K562 (cell line): ENCODE measurements around the gene ZNF586.

Experiments used
- CCNT2 ChIP-seq: IDR thresholded peaks from 2 replicates; pipeline ENCODE4 v1.6.1; 2011; ENCODE audit warnings: borderline replicate concordance, low read depth, mild to moderate bottlenecking, moderate library complexity, mixed read lengths, low read length; ENCODE audit not compliant: insufficient read length; ENCODE audit errors: extremely low read depth
- CEBPB ChIP-seq: fragments of 450-650 bp; IDR thresholded peaks from 2 replicates; pipeline ENCODE4 v1.6.1; 2016; ENCODE audit warnings: missing genetic modification characterization, missing compliant biosample characterization
- FOXK2 ChIP-seq, 2 experiments: fragments of 450-650 bp; IDR thresholded peaks in 1 of 2; conservative IDR thresholded peaks in 1 of 2; 2 replicates each; pipeline ENCODE4 v1.6.1; 2016; ENCODE audit warnings: low read depth in 2 of 2, mild to moderate bottlenecking in 1 of 2
- HNRNPL ChIP-seq: fragments of 200-400 bp; formaldehyde crosslinking; IDR thresholded peaks from 2 replicates; pipeline ENCODE4 v1.6.1; 2017; ENCODE audit warnings: low read depth, mild to moderate bottlenecking, low read length
- NFYB ChIP-seq: IDR thresholded peaks from 2 replicates; pipeline ENCODE4 v1.6.1; 2011; ENCODE audit warnings: mild to moderate bottlenecking, moderate library complexity; ENCODE audit not compliant: insufficient read length; ENCODE audit errors: extremely low read depth
- NR2F6 ChIP-seq: fragments of 450-650 bp; formaldehyde crosslinking; IDR thresholded peaks from 2 replicates; pipeline ENCODE4 v1.4.0; 2020; ENCODE audit warnings: mild to moderate bottlenecking
- POLR2A ChIP-seq: fragments of 450-650 bp; conservative IDR thresholded peaks from 2 replicates; pipeline ENCODE4 v1.6.1; 2016
- POLR3A ChIP-seq: IDR thresholded peaks from 2 replicates; pipeline ENCODE4 v1.6.1; 2011; ENCODE audit warnings: borderline replicate concordance, mild to moderate bottlenecking, moderate library complexity; ENCODE audit not compliant: insufficient read length, insufficient read depth; ENCODE audit errors: extremely low read depth
- TAF1 ChIP-seq: IDR thresholded peaks from 2 replicates; pipeline ENCODE4 v1.6.1; 2011; ENCODE audit warnings: mild to moderate bottlenecking, low read length, moderate library complexity; ENCODE audit not compliant: insufficient read depth, control insufficient read depth, severe bottlenecking; ENCODE audit errors: extremely low read depth
- YY1 ChIP-seq, 3 experiments: IDR thresholded peaks; 2 replicates each; pipeline ENCODE4 v1.6.1; 2011; ENCODE audit warnings: low read length in 2 of 3, mild to moderate bottlenecking in 2 of 3, moderate library complexity in 2 of 3, borderline replicate concordance in 1 of 3, control low read depth in 1 of 3, low read depth in 1 of 3; ENCODE audit not compliant: insufficient read depth in 3 of 3, insufficient replicate concordance in 2 of 3, control insufficient read depth in 1 of 3, insufficient read length in 1 of 3; ENCODE audit errors: extremely low read depth in 1 of 3
- TF ChIP-seq, protein P1 (sequence below), 3 experiments: IDR thresholded peaks in 2 of 3; conservative IDR thresholded peaks in 1 of 3; 2 replicates each; pipeline ENCODE4 v1.5.1; 2011 to 2012; ENCODE audit warnings: low read length in 3 of 3, mild to moderate bottlenecking in 3 of 3, control low read depth in 2 of 3, improper control_type of control experiment in 1 of 3, inconsistent platforms in 1 of 3, low read depth in 1 of 3, mixed read lengths in 1 of 3, moderate library complexity in 1 of 3; ENCODE audit not compliant: insufficient read depth in 2 of 3
- TF ChIP-seq, protein P2 (sequence below): sonication (generic); formaldehyde crosslinking; IDR thresholded peaks from 2 replicates; pipeline ENCODE4 v1.9.0; 2022; ENCODE audit warnings: mild to moderate bottlenecking, missing genetic modification reagents
- TF ChIP-seq, protein P3 (sequence below), 2 experiments: IDR thresholded peaks; 2 replicates each; pipeline ENCODE4 v1.6.1; 2011; ENCODE audit warnings: borderline replicate concordance in 1 of 2, control low read depth in 1 of 2, low read depth in 1 of 2, low read length in 1 of 2, mild to moderate bottlenecking in 1 of 2, mixed read lengths in 1 of 2, moderate library complexity in 1 of 2; ENCODE audit not compliant: insufficient read depth in 1 of 2, insufficient read length in 1 of 2, poor library complexity in 1 of 2, severe bottlenecking in 1 of 2; ENCODE audit errors: extremely low read depth in 1 of 2

DNA sequence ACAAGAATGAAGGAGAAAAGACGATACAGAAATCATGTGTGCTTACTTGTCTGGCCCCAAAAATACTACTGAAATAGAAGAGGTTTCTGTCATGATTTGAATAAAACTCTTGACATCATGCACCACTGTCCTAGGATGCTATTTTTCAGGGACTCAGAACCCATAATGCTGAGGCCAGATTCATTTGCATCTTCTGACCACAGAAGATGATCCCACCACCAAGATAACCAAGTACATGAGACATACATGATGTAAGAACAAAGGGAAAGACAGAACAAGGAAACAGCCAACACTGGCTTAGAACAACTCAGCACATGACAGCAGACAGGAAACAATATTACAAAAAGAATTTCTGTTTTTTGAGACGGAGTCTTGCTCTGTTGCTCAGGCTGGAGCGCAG is 42.8 kb downstream of the ZNF586 start:
- TF ChIP-seq CEBPB (tag) (no peak), POLR2A (no peak), NR2F6 (no peak), POLR3A (no peak), NFYB (no peak), TAF1 (no peak), HNRNPL (no peak), CCNT2 (no peak), YY1 (IDR thresholded peaks at IDR 0.05; ENCODE audit: borderline replicate concordance in 1 of 3, control insufficient read depth in 1 of 3, extremely low read depth in 1 of 3, insufficient read depth in 3 of 3, insufficient read length in 1 of 3, insufficient replicate concordance in 2 of 3, low read depth in 1 of 3, low read length in 2 of 3) (no peak), FOXK2 (conservative IDR thresholded peaks at IDR 0.05 in 1 of 2, IDR thresholded peaks at IDR 0.05 in 1 of 2; ENCODE audit: low read depth in 2 of 2) (no peak)
- TF ChIP-seq, protein P1, sequence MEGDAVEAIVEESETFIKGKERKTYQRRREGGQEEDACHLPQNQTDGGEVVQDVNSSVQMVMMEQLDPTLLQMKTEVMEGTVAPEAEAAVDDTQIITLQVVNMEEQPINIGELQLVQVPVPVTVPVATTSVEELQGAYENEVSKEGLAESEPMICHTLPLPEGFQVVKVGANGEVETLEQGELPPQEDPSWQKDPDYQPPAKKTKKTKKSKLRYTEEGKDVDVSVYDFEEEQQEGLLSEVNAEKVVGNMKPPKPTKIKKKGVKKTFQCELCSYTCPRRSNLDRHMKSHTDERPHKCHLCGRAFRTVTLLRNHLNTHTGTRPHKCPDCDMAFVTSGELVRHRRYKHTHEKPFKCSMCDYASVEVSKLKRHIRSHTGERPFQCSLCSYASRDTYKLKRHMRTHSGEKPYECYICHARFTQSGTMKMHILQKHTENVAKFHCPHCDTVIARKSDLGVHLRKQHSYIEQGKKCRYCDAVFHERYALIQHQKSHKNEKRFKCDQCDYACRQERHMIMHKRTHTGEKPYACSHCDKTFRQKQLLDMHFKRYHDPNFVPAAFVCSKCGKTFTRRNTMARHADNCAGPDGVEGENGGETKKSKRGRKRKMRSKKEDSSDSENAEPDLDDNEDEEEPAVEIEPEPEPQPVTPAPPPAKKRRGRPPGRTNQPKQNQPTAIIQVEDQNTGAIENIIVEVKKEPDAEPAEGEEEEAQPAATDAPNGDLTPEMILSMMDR (IDR thresholded peaks at IDR 0.05 in 2 of 3, conservative IDR thresholded peaks at IDR 0.05 in 1 of 3; ENCODE audit: insufficient read depth in 2 of 3, low read depth in 1 of 3, low read length in 3 of 3), result no peak
- TF ChIP-seq, protein P2, sequence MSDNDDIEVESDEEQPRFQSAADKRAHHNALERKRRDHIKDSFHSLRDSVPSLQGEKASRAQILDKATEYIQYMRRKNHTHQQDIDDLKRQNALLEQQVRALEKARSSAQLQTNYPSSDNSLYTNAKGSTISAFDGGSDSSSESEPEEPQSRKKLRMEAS, result no peak
- TF ChIP-seq, protein P3, sequence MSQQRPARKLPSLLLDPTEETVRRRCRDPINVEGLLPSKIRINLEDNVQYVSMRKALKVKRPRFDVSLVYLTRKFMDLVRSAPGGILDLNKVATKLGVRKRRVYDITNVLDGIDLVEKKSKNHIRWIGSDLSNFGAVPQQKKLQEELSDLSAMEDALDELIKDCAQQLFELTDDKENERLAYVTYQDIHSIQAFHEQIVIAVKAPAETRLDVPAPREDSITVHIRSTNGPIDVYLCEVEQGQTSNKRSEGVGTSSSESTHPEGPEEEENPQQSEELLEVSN (IDR thresholded peaks at IDR 0.05; ENCODE audit: borderline replicate concordance in 1 of 2, extremely low read depth in 1 of 2, insufficient read depth in 1 of 2, insufficient read length in 1 of 2, low read depth in 1 of 2, low read length in 1 of 2, poor library complexity in 1 of 2, severe bottlenecking in 1 of 2), result no peak
